ENCODE measurements around the gene KCNJ12. TPM values are rescaled to one million over a fixed set of nuclear protein-coding genes. Genes with fewer than 3 reads are reported as not detected.
"Not testable (repeated sequence)": the region's sequence is repeated elsewhere in the genome, so short reads cannot be mapped to it uniquely, and the experiment has no call there.

Gene KCNJ12
- total and polyA plus RNA-seq, 12 donors = 2.8 to 14.7 (median 8.5) TPM

DNA sequence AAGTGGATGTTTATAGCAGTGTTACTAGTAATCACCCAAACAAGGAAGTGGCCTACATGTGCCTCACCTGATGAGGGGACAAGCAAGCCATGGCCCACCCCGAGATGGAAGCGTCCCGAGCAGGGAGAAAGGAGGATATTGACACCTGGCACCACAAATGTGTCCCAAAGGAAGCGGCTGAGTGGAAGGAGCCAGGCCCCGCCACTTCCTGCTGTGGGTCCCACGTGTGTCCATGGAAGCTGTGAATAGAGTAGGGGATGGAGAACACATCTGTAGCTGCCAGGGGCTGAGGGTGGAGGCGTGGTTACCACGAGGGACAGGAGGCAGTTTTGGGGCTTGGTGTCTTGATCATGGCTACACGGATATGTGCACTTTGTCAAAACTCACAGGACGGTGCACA is 49.2 kb downstream of the KCNJ12 start:
- intact Hi-C loops (cut with DNase I) = no loop called here
- no peaks in the 10 kb centered on the region for H3K27me3 ChIP-seq
- H3K4me3 ChIP-seq = no peak overlapping the region
- TF ChIP-seq, protein P1, sequence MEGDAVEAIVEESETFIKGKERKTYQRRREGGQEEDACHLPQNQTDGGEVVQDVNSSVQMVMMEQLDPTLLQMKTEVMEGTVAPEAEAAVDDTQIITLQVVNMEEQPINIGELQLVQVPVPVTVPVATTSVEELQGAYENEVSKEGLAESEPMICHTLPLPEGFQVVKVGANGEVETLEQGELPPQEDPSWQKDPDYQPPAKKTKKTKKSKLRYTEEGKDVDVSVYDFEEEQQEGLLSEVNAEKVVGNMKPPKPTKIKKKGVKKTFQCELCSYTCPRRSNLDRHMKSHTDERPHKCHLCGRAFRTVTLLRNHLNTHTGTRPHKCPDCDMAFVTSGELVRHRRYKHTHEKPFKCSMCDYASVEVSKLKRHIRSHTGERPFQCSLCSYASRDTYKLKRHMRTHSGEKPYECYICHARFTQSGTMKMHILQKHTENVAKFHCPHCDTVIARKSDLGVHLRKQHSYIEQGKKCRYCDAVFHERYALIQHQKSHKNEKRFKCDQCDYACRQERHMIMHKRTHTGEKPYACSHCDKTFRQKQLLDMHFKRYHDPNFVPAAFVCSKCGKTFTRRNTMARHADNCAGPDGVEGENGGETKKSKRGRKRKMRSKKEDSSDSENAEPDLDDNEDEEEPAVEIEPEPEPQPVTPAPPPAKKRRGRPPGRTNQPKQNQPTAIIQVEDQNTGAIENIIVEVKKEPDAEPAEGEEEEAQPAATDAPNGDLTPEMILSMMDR (IDR thresholded peaks at IDR 0.05) = no peak
- ATAC-seq (no peak), DNase-seq (no peak)
- peaks cover 0 to 20% (median 3%) of the 10 kb centered on the region in 9 donors for H3K4me1 ChIP-seq
- H3K27ac ChIP-seq = no peak overlapping the region
- 69 to 74% methylated on average over 10 of the region's 10 CpGs for WGBS, 2 donors
- no peaks in the 10 kb centered on the region for H3K9me3 ChIP-seq
- no peaks in the 10 kb centered on the region for H3K36me3 ChIP-seq

DNA sequence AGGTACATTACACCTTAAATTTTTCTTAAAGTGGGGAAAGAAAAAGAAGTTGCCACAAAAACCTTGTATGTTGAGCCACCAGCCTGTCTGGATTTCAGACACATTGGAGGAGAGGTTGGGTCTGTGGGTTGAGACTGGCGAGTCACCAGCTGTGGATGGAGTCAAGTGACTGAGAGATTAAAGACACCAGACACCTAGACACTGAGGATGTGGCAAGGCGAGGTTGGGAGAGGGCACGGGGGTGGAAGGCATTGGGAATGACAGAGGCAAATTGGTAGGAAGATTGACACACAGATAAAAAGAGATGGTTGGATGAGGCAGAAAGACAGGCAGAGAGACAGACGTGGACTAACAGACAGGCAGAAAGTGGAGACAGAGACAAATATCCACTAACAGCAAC is 49.6 kb downstream of the KCNJ12 start:
- peaks cover 0 to 16% (median 3%) of the 10 kb centered on the region in 9 donors for H3K4me1 ChIP-seq
- TF ChIP-seq, protein P1 (IDR thresholded peaks at IDR 0.05) = no peak
- DNase-seq (no peak), ATAC-seq (no peak)
- no peaks in the 10 kb centered on the region for H3K27me3 ChIP-seq
- no peak overlapping the region for H3K27ac ChIP-seq
- H3K4me3 ChIP-seq = no peak overlapping the region
- no peaks in the 10 kb centered on the region for H3K9me3 ChIP-seq
- intact Hi-C loops (cut with DNase I) = no loop called here
- WGBS, 2 donors = 56 to 64% methylated on average over 4 of the region's 4 CpGs
- no peaks in the 10 kb centered on the region for H3K36me3 ChIP-seq

DNA sequence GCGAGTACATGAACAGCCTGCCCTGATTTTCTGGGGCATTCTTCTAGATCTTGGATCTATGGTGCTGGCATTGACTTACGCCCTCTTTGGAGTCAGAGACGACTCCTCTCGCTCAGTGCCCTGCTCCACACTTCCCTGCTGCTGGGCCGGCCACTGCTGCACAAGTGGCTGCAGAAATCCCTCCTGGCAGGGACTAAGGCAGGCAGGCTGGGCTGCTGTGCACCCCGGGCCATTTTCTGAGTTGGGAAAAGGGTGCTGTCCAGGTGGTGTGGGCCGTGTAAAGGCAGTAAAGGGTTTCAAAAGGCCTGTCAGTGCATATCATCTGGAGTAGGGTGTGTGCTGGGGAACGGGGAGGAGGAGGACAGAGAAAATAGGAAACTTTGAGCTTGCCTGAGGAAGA is 50.1 kb downstream of the KCNJ12 start:
- intact Hi-C loops (cut with DNase I); H3K4me3 ChIP-seq; DNase-seq; H3K27ac ChIP-seq; ATAC-seq; H3K27me3 ChIP-seq; H3K36me3 ChIP-seq; H3K9me3 ChIP-seq: not testable (repeated sequence)
- WGBS, 2 donors = 75 to 78% methylated on average over 7 to 8 of the region's 8 CpGs
- peaks cover 0 to 16% (median 3%) of the 10 kb centered on the region in 9 donors for H3K4me1 ChIP-seq

DNA sequence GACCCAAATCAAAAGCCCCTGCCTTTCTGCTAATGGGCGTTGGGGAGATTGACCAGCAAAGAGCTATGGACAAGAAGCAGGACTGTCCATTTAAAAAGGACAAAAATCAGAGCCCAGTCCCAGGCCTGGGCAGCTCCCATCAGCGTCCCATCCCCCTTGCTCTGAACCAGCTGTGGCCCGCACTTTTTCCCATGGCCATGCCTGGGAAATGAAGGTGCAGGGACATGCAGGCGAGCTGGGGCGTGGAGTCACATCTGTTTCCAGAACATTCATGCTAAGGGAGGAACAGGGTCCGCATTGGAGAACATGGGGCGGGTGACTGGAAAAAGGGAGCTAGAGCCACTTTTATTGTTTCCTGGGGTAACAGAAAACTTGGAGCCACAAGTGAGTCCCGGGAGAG is 50.7 kb downstream of the KCNJ12 start:
- intact Hi-C loops (cut with DNase I); H3K9me3 ChIP-seq; ATAC-seq; DNase-seq; H3K4me3 ChIP-seq; H3K27me3 ChIP-seq; H3K27ac ChIP-seq; H3K36me3 ChIP-seq: not testable (repeated sequence)
- WGBS, 2 donors = 88 to 92% methylated on average over 7 of the region's 8 CpGs
- peaks cover 0 to 14% (median 0%) of the 10 kb centered on the region in 9 donors for H3K4me1 ChIP-seq

DNA sequence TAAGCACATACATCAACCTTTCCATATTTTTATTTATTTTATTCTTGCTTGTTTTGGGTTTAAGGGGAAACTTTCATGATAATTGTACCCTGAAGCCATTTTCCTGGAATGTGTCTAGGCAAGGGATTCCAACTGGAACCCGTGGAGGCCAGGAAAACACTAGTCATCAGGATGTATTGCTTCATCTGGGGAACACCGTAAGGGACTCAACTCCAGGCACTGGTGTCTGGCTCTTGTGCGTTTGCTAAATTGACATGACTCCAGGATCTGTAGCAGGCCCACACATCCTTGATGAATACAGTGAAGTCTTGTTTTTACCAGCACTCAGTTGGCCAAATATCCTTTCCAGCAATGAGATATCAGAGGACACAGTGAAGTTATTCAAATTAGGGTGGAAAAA is 51.6 kb downstream of the KCNJ12 start:
- H3K27ac ChIP-seq; H3K36me3 ChIP-seq; H3K27me3 ChIP-seq; DNase-seq; H3K4me1 ChIP-seq; intact Hi-C loops (cut with DNase I); H3K9me3 ChIP-seq; H3K4me3 ChIP-seq: not testable (repeated sequence)
- peak in 3 of 8 donors; percentile 38 to 55 (median 40) for ATAC-seq
- no CpG with 5 or more reads among the region's 3 CpGs for WGBS, 2 donors

DNA sequence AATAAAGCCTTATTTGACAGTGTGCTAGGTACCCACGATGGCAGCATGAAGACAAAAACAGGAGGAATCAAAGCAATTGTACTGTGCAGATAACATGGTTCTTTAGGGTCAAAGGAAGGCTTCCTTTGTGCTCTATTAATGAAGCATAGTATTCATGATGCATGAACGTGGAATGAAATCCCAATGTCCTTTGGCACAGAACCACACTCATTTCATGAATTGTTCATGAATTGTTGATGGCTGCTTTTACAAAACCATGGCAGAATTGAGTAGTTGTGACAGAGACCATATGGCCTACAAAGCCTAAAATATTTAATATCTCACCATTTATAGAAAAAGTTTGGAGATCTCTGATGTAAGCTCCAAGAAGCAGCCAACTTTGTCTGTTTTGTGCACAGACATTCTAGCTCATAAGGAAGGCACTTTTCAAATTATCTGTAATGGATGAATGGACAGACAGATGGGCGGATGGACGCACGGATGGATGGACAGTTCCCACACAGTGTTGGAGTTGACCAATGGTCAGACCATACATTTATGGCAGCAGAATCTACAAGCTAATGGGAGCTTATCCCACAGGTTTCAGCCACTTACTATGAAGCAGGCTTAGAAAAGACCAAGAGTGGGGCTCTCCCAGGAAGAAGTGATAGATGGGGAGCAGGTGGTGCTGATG is 52.7 kb downstream of the KCNJ12 start:
- H3K27ac ChIP-seq; H3K4me3 ChIP-seq; intact Hi-C loops (cut with DNase I); H3K36me3 ChIP-seq; ATAC-seq; H3K27me3 ChIP-seq; H3K9me3 ChIP-seq; H3K4me1 ChIP-seq; DNase-seq: not testable (repeated sequence)
- 68 to 72% methylated on average over 5 of the region's 5 CpGs for WGBS, 2 donors

DNA sequence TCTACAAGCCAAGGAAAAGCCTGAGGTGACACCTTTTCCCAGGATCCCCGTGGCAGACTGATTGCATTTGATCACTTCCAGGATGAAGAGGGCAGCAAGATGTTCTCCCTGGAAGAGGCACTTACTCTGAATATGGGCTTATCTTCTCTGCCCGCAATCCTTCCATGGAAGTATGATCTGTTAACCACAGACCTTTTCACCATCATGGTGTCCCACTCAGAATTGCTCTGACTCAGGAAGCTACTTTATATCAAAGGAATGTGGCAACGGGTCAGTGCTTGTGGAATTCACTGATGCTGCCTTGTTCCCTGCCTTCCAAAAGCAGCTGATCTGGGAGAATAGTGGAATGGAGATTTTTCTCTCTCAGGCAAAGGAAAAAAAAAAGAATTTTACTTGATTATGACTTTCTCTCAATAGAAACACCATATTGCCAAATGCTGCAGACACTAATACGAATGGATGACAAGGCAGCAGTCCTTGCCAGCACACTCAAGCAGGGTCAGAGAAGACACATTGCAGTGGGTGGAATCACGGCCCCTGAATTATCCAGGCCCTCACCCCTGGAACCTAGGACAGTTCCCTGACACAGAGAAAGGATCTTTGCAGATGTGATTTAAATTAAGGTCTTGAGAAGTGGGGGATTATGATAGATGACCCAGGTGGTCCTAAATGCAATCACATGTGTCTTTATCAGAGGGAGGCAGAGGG is 53.9 kb downstream of the KCNJ12 start:
- DNase-seq, H3K4me3 ChIP-seq, H3K9me3 ChIP-seq, H3K27ac ChIP-seq, H3K36me3 ChIP-seq, H3K27me3 ChIP-seq, H3K4me1 ChIP-seq: not testable (repeated sequence)
- intact Hi-C loops (cut with DNase I) = loop anchor here in 1 of 10 donors (10.0 kb wide), 1 partner anchor 55 kb away; the partner anchor contains the start of gene KCNJ12
- ATAC-seq = peak in 1 of 8 donors; percentile 28
- 64 to 73% methylated on average over 4 of the region's 5 CpGs for WGBS, 2 donors

DNA sequence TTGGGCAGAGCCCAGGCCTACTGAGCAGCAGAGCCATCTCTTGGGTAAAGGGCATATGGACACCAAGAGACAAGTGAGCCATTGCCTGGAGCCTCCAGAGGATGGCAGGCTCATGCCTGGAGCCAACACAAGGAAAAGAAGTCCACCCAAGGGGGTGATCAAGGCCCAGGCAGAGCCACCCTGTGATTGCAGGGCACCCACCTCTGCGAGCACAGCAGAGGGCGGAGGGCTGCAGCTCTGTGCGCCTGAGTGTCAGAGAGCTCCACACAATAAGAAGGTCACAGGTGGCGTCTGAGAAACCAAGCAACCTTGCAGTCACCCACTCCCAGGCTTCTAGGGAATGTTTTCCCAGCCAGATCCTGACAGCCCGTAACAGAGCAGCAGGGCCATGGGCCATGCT is 57.8 kb downstream of the KCNJ12 start:
- not testable (repeated sequence) for H3K4me3 ChIP-seq, H3K36me3 ChIP-seq, H3K4me1 ChIP-seq, H3K27ac ChIP-seq, H3K9me3 ChIP-seq, H3K27me3 ChIP-seq, ATAC-seq, DNase-seq
- 93% methylated on average over 5 of the region's 5 CpGs for WGBS, 2 donors
- intact Hi-C loops (cut with DNase I) = loop anchor here in 1 of 10 donors (10.0 kb wide), 1 partner anchor 59 kb away; the partner anchor contains the start of gene KCNJ12

DNA sequence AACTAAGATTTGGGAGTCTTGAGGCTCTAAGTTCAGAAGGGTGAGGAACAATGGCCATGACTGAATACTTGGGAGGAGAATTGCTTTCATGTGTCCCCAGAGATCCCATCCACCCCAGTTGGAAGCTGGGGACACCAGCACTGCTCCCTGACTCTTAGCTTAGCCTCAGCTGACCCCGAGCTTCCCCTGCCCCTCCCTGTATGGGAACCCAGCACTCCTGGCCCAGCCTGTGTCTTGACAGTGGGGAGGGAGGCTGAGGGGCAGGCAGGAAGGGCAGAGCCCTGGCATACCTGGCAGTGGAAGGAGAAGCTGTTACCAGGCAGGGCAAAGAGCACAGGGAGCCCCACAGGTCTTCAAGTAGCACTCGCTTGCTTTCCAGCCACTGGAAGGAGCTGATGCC is 58.8 kb downstream of the KCNJ12 start:
- H3K4me3 ChIP-seq, H3K9me3 ChIP-seq, H3K36me3 ChIP-seq, DNase-seq, H3K4me1 ChIP-seq, H3K27me3 ChIP-seq, H3K27ac ChIP-seq: not testable (repeated sequence)
- 59 to 84% methylated on average over 2 of the region's 2 CpGs for WGBS, 2 donors
- intact Hi-C loops (cut with DNase I) = loop anchor here in 1 of 10 donors (10.0 kb wide), 1 partner anchor 60 kb away; the partner anchor contains the start of gene KCNJ12
- ATAC-seq = peak in 1 of 8 donors; percentile 36
